Stimulated activated CD8-positive, alpha-beta memory T cell treated with anti-CD3 and anti-CD28 coated beads, Interleukin-12 subunit alpha, Interleukin-12 subunit beta, amount 100 ng/mL, for 1 hour (primary cell): Measurements from ENCODE around the gene OR3A3.
"Not testable (repeated sequence)": the region's sequence is repeated elsewhere in the genome, so short reads cannot be mapped to it uniquely, and the experiment has no call there.

Experiments
- DNase-seq: peaks from one replicate; pipeline ENCODE4 v3.0.0-alpha.2; 2020; ENCODE audit warnings: low read depth

OR3A3 gene

DNA sequence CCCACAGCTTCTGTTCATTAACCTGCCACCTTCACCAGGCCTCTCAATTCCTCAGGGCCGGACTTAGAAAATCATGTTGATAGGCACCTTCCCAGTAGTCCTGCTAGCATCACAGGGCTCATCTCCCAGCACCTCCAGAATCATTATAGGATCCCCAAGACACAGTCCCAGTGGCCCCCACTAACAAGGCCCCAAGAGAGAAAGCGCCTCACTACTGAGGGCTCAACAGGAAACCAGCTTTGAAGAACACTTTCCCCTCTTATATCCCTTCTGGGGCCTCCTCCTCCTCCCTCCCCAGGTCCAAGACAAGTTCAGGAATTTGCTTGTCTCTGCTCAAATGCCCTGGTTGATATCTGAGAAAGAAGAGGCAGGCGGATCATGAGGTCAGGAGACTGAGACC is at the start of gene OR3A3:
Gene OR3A3, plus strand, starts transcription at position 301 of the 400 bp plus-strand sequence.
- no peak for DNase-seq

DNA sequence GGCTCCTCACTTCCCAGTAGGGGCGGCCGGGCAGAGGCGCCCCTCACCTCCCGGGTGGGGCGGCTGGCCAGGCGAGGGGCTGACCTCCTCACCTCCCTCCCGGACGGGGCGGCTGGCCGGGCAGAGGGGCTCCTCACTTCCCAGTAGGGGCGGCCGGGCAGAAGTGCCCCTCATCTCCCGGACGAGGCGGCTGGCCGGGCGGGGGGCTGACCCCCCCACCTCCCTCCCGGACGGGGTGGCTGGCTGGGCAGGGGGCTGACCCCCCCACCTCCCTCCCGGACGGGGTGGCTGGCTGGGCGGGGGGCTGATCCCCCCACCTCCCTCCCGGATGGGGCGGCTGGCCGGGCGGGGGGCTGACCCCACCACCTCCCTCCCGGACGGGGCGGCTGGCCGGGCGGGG is 40.0 kb upstream of the OR3A3 start:
- DNase-seq: not testable (repeated sequence)

DNA sequence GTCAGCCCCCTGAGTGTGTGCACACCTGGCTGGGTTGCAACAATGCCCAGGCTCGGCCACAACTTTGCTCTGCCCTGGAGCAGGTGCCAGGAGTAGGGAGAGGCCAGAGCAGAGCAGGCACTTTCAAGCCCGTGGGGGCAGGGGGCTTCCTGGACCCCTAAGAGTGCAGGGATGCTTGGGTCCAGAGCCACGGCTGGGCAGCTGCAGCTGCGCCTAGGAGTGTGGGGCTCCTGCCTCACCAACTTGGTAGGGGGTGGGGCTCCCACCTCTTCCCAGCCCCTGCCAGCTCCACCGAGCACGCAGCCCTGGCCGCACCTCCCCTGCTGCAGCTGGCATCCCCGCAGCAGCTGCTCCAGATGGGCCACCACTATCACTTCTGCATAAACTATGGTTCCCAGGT is 32.8 kb upstream of the OR3A3 start:
- no peak for DNase-seq

DNA sequence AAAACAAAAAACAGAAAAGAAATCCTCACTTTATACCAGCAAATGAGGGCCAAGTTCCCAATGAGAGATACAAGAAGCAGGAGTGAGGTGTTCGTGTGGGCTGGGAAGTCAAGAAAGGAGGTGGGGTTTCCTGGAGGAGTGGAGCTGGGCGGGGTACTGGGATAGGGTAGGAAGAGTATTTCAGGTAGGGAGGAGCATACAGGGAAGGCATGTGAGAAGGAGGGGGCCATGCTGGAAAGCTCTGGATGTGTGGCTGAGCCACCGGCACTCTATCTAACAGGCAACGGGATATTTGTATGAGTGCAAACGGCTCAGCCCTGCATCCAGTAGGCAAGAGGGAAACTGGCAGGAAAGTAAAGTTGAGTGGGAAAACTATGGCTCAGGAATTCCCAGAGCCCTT is 29.2 kb upstream of the OR3A3 start:
- DNase-seq: no peak

DNA sequence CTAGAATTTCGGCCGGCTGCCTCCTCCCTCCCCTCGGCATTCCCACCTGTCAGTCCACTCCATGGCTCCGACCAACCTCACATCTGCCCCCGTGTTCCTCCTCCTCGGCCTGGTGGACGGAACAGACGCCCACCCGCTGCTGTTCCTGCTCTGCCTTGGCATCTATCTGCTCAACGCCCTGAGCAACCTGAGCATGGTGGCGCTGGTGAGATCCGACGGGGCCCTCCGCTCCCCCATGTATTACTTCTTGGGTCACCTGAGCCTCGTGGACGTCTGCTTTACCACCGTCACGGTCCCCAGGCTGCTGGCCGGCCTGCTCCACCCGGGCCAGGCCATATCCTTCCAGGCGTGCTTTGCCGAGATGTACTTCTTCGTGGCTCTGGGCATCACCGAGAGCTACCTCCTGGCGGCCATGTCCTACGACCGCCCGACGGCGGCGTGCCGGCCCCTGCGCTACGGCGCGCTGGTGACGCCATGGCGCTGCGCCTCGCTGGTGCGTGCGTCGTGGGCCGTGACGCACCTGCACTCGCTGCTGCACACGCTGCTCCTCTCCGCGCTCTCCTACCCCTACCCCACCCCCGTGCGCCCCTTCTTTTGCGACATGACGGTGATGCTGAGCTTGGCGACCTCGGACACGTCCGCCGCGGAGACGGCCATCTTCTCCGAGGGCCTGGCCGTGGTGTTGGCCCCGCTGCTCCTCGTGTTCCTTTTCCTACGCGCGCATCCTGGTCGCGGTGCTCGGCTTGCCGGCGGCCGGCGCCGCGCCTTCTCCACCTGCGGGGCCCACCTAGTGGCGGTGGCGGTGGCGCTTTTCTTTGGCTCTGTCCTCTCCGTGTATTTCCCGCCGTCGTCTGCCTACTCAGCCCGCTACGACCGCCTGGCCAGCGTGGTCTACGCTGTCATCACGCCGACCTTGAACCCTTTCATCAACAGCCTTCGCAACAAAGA is 25.0 kb upstream of the OR3A3 start, which contains the start of gene OR3A2:
Gene OR3A2, minus strand, starts transcription at position 440 of the 948 bp plus-strand sequence.
- DNase-seq: no peak

DNA sequence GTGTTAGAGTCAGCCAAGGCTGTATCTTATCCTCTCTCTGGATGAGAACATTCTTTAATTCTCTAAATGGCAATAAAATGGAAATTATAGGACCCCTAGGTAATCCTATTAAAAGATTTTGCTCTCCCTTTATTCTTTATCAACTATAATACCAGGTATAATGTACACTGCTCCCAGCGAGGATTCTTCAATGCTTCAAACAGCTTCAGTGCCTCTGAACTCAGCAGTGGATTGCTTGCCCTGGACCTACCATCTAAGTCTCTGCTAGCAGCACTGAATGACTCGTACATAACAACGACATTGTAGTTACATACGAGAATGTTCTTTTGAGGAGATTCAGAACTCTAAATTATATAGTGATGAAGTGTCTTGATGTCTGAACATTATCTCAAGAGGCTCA is 21.4 kb upstream of the OR3A3 start:
- DNase-seq: no peak

DNA sequence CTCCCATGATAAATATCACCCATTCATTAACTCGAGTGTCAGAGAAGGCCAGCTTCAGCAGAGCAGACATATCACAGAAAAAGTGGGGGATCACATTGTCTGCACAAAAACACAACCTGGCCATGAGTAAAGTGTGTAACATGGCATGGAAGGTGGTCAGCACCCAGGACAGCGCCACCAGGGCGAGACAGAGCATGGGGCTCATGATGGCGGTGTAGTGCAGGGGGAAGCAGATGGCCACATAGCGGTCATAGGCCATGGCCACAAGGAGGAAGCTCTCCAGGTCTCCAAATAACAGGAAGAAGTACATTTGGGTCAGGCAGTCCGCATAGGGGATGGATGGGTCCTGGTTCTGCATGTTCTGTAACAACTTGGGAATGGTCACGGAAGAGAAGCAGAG is 13.4 kb upstream of the OR3A3 start:
- DNase-seq: not testable (repeated sequence)

DNA sequence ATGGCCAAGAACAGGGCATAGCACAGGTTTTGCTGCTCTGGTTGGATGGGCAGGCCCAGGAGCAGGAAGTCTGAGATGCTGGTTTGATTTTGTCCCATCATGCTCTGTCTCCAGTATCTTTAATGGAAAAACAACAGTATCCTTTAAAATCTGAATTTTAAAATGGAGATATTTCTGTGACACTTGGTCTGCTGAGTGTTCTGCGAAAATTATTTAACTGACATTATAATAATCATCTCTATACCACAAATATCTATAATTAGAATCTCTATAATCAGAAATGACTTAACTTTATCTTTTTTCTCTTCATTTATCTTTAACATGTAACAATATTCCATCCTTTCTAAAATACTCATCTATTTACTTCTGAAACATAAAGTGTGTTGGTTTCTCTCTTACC is 12.9 kb upstream of the OR3A3 start, which contains the start of gene OR1E1:
Gene OR1E1, minus strand, starts transcription at position 101 of the 400 bp plus-strand sequence. Its CDS starts 0 bp downstream, at position 101.
- DNase-seq: no peak

DNA sequence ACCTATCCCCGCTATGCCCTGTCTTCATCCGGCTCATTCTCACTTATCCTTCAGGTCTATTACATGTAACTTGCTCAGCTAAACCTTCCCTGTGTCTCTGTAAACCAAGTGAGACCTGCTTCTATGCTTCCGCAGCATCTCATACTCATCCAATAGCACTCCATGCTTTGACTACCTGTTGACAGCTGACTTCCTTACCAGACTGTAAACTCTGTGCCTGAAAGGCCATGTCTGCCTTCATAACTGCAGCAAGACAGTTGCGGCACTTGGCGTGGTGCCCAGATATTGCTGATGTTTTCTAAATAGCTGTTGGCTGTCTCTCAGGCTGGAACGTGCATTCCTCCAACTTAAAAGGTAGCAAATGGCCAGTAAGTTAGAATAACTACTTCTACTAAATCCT is 11.1 kb upstream of the OR3A3 start:
- DNase-seq: no peak

DNA sequence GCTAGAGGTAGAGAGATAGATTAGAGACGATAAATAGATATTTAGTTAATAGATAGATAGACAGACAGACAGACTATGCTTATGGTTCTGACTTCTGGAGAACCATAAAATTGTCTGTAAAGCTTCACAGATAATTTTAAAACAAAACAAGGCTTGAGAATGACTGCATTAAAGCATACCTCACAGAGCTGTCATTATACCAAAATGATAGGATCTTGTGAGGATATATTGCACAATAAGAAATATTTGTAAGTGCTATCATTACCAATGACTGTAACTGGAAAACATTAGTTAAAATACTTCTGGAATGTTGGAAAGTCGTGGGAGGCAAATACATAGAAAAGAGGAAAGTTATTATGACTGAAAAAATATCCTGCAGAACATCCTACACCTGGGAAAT is 9.4 kb upstream of the OR3A3 start:
- no peak for DNase-seq

DNA sequence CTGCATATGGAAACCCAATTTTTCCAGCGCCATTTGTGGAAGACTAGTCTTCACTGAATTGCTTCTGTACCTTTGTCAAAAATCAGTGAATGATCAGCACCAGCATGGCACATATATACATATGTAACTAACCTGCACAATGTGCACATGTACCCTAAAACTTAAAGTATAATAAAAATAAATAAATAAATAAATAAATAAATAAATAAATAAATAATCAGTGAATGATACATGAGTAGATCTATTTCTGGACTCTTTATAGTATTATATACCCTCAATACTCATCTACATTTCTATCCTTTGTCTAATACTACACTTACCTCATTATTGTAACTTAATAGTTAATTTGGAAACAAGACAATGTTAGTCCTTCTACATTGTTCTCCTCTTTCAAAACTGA is 7.3 kb upstream of the OR3A3 start:
- not testable (repeated sequence) for DNase-seq

DNA sequence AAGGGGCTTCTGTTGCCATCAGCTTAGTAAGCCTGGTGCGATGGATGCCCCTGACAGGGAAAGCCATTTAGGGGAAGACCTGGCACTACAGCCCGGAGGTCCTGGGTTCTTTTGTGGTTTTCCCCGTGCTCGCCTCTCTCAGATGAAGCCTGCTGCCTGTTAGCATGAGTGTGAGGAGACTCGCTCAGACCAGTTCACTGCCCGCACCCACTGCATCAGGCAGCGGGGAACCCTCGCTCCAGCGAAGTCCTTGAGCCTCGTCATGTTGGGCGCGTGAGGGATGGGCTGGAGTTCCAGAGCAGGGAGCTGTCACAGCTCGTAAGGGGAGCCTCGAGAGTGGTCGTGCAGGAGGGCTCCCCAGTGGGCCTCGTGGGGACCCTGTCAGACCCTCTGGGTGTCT is 1.0 kb downstream of the OR3A3 start:
- DNase-seq: not testable (repeated sequence)

DNA sequence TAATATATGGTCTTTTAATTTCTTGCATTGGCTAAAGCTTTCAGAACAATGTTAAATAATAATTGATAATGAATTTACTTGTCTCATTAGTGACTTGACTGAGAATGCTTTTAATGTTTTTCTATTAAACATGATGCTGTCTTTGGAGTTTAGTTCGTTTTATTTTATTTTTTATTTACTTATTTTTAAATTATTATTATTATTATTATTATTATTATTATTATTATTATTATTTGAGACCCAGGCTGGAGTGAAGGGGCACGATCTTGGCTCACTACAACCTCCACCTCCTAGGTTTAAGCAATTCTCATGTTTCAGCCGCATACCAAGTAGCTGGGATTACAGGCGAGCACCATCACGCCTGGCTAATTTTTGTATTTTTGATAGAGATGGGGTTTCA is 4.4 kb downstream of the OR3A3 start:
- no peak for DNase-seq

DNA sequence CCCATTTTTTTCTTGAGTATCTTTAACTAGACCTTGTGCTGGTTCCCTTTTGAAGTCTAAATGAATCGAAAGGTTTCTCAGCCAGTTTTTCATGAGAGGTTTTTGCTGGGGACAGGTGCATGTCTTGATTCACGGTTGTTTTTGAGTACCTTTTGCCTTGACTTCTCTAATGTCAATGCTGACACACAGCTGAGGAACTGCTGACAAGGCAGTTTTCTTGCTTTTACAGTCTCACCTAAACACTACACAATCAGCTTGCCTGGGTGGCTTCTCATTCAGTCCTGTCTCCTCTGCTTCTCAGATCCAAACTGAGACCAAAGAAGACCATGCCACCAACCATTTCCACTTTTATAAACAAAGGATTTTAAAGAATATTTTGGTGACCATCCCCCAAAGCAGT is 7.1 kb downstream of the OR3A3 start:
- DNase-seq: no peak

DNA sequence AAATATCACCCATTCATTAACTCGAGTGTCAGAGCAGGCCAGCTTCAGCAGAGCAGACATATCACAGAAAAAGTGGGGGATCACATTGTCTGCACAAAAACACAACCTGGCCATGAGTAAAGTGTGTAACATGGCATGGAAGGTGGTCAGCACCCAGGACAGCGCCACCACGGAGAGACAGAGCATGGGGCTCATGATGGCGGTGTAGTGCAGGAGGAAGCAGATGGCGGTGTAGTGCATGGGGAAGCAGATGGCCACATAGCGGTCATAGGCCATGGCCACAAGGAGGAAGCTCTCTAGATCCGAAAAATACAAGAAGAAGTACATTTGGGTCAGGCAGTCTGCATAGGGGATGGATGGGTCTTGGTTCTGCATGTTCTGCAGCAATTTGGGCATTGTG is 22.0 kb downstream of the OR3A3 start:
- not testable (repeated sequence) for DNase-seq

DNA sequence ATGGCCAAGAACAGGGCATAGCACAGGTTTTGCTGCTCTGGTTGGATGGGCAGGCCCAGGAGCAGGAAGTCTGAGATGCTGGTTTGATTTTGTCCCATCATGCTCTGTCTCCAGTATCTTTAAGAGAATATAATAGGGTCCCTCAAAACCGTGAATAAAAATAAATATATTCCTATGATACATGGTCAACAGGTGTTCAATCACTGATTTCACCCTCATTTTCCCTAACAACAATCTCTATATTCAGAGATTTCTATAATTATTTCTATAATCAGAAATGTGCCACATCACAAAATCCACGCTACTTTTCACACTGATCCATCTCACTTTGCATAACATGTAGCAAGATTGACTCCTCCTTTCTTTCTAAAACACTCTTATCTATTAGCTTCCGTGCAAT is 22.6 kb downstream of the OR3A3 start, which contains the start of gene OR1E2:
Gene OR1E2, minus strand, starts transcription at position 101 of the 400 bp plus-strand sequence. Its CDS starts 0 bp downstream, at position 101.
- no peak for DNase-seq

DNA sequence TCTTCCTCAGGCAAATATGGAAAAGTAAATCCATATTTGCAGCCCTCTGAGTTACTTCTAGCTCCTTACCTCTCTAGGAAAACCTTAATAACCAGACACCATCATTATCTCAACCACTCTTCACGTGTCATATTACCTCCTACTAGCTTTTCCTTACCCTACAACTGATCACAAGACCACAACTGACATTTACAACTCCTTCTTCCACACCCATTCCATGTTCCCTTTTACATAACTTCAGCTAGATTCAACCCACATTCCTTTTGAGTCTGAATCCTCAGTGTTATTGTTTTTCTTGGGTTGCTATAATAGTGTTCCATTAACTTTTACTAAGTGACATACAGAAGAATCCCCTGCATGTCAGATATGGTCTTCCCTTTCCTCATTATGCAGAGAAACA is 27.2 kb downstream of the OR3A3 start:
- no peak for DNase-seq

DNA sequence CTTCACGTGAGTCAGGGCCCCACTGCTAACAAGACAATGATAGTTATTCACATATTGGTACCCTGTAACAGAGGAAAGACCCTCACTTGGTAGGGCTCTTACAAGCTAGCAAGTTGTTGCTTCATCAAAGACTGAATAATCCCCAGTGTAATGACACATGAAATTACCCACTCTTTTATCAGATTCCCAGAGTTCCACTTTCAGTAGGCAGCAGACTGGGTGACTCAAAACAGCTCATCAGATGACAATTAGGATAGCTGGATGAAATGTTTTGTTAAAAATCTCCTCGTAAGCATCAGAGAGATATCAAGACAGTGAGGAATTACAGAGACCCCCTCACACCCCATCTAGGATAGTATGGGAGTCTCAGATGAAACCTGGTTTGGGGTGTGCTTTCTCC is 29.3 kb downstream of the OR3A3 start:
- DNase-seq: no peak

DNA sequence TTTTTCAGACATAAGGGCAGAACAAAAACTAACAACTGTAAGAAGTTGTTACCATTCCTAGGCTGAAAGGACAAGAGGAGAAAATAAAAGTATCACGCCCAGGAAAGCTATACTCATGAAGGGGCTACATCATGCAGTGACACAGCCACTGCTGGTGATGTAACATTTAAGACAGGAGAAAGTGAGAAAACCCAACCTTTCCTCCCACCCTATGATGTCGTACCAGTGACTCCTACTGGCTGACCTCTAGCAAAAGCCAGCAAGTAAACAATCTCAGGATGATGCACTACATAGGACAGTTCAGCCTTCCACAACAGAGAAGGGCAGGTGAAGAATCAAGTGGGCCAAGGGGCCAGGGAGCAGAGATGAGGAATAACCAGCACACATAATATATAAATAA is 36.5 kb downstream of the OR3A3 start:
- DNase-seq: no peak

DNA sequence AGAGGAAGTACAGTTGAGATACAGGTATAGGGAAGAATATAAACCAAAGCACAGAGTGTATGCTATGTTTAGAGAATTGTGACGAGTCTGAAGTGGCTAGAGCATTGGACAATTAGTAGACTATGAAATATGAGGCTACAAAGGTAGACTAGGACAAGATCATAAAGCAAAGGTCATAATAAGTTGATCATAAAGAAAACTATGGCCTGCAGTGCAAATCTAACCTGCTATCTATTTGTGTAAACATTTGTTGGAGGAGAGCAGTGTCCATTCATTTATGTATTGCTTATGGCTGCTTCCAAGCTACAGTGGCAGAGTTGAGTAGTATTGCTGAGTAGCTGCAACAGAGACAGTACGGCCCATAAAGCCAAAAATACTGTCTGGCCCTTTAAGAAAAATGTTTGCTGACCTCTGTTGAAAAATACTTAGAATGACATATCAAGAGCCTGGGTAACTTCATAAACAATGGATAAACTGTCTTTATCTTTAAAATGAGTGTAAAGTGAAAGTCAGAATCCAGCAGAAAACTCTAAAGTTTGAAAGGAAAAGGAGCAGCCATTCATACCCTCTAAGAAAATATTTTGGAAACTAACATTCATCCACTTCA is 37.0 kb downstream of the OR3A3 start:
- DNase-seq: no peak

DNA sequence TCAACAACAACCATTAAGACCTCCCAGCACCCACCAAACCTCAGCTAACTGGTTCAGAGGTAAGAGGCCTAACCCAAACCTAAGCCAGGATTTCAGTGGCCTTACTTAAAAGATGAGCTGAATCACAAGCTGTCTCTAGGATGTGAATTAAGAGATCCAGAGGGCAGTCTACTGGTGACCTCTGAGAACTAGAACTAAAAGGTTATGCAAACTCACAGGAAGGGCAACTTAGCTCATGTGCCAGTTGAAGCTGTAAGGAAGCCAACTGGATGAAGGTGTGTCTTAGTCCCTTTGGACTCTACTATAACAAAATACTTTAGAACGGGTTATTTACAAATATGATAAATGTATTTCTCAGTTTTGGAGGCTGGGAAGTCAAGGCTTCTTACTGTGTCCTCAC is 55.2 kb downstream of the OR3A3 start:
- DNase-seq: not testable (repeated sequence)

DNA sequence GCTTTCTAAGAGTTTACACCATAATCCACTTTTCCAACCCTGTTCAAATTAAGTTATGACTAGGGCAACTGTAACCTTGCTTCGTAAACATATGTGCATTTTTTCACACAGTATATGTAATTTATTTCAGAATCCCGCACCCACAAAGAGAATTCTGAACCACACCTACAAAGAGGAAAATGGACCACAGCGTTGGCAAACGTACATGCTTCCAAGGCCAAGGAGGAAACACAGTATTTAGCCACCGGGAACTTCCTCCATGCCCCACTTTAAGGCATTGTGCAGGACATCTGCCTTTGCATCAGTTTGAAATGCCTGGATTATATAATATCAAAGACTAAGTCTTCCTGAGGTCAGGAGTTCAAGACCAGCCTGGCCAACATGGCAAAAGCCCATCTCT is 58.4 kb downstream of the OR3A3 start:
- no peak for DNase-seq

DNA sequence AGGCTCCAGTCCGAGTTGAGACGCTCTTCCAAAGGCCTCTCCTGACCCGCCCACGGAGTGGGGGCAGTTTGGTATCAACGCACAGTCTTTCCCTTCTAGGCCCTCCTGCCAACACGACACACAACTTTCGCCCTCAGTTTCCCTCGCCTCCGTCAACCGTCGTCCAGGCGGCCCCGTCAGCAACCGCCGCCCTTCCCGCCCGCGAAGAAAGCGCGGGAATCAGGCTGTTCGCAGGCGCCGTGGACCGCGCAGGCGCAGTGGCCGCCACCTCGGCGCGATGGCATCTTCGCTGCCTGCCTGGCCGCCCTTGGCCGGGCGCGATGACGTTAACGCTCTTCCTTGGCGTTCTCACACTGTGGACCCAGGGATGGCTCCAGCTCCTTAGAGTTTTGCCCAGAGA is 60.4 kb downstream of the OR3A3 start, which contains the start of gene SPATA22:
Gene SPATA22, minus strand, starts transcription at position 221 of the 400 bp plus-strand sequence. CDS start 2,494 bp downstream, outside the sequence.
- DNase-seq: no peak
